ENCODE results near the gene SIAH3. TPM values are rescaled to one million over a fixed set of nuclear protein-coding genes. Genes with fewer than 3 reads are reported as not detected.

SIAH3 gene
- polyA plus RNA-seq, 1 donor from 2014 or later = 4.9 TPM

DNA sequence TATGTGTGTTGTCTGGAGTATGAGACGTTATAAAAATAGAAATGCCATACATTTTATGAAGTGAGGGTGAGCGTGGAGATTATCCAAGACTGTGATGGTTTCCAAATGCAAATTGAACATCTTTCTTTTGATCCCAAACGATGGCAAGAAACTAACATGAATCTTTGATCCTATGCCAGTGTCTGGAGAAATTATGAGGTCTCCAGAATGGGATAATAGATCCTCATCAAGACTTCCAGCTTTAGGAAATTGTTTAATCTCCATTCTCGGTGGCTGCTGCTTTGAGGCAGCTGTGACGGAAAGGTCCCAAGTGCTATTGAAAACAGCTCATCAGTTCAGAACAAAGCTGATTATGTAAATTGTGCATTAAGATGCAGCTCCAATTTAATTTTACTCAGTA lies 118.6 kb downstream of the SIAH3 start:
- Histone ChIP-seq H3K79me2 (replicated peaks; ENCODE audit: insufficient read depth, low read length) (no peaks in the 10 kb centered on the region), H3K36me3 (ENCODE audit: insufficient read depth, low read length) (no peaks in the 10 kb centered on the region), H3K9me3 (ENCODE audit: low read length) (no peaks in the 10 kb centered on the region), H3K27ac (ENCODE audit: low read length) (no peak overlapping the region), H3K9ac (ENCODE audit: low read length) (no peak overlapping the region), H3K4me2 (ENCODE audit: low read length) (no peak overlapping the region), H2AFZ (ENCODE audit: low read depth, low read length) (no peak overlapping the region), H3K27me3 (ENCODE audit: insufficient read depth, low read depth, low read length) (no peaks in the 10 kb centered on the region), H3K9me2 (ENCODE audit: insufficient read depth, low read length) (no peaks in the 10 kb centered on the region), H4K20me1 (ENCODE audit: insufficient read depth) (no peaks in the 10 kb centered on the region), H3K4me3 (ENCODE audit: low read length) (peak overlapping the region; percentile 6), H3F3A (ENCODE audit: insufficient read depth, low read length, poor library complexity, severe bottlenecking) (no peaks in the 10 kb centered on the region)
- TF ChIP-seq POLR2AphosphoS5 (IDR thresholded peaks at IDR 0.05) = no peak
- TF ChIP-seq EZH2 (IDR thresholded peaks at IDR 0.05; ENCODE audit: borderline replicate concordance, insufficient read depth, low read length, poor library complexity, severe bottlenecking) = no peak
- TF ChIP-seq, protein P1, sequence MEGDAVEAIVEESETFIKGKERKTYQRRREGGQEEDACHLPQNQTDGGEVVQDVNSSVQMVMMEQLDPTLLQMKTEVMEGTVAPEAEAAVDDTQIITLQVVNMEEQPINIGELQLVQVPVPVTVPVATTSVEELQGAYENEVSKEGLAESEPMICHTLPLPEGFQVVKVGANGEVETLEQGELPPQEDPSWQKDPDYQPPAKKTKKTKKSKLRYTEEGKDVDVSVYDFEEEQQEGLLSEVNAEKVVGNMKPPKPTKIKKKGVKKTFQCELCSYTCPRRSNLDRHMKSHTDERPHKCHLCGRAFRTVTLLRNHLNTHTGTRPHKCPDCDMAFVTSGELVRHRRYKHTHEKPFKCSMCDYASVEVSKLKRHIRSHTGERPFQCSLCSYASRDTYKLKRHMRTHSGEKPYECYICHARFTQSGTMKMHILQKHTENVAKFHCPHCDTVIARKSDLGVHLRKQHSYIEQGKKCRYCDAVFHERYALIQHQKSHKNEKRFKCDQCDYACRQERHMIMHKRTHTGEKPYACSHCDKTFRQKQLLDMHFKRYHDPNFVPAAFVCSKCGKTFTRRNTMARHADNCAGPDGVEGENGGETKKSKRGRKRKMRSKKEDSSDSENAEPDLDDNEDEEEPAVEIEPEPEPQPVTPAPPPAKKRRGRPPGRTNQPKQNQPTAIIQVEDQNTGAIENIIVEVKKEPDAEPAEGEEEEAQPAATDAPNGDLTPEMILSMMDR (IDR thresholded peaks at IDR 0.05; ENCODE audit: poor library complexity, severe bottlenecking) = no peak
- no peak for TF ChIP-seq MXI1 (conservative IDR thresholded peaks at IDR 0.05; ENCODE audit: poor library complexity, severe bottlenecking)
- TF ChIP-seq RAD21 (conservative IDR thresholded peaks at IDR 0.05) = no peak
- TF ChIP-seq EP300 (conservative IDR thresholded peaks at IDR 0.05; ENCODE audit: poor library complexity, severe bottlenecking) = no peak
- TF ChIP-seq SMC3 (conservative IDR thresholded peaks at IDR 0.05; ENCODE audit: poor library complexity) = no peak
- no peak for TF ChIP-seq TAF1 (IDR thresholded peaks at IDR 0.05; ENCODE audit: low read depth)
- TF ChIP-seq, protein P2, sequence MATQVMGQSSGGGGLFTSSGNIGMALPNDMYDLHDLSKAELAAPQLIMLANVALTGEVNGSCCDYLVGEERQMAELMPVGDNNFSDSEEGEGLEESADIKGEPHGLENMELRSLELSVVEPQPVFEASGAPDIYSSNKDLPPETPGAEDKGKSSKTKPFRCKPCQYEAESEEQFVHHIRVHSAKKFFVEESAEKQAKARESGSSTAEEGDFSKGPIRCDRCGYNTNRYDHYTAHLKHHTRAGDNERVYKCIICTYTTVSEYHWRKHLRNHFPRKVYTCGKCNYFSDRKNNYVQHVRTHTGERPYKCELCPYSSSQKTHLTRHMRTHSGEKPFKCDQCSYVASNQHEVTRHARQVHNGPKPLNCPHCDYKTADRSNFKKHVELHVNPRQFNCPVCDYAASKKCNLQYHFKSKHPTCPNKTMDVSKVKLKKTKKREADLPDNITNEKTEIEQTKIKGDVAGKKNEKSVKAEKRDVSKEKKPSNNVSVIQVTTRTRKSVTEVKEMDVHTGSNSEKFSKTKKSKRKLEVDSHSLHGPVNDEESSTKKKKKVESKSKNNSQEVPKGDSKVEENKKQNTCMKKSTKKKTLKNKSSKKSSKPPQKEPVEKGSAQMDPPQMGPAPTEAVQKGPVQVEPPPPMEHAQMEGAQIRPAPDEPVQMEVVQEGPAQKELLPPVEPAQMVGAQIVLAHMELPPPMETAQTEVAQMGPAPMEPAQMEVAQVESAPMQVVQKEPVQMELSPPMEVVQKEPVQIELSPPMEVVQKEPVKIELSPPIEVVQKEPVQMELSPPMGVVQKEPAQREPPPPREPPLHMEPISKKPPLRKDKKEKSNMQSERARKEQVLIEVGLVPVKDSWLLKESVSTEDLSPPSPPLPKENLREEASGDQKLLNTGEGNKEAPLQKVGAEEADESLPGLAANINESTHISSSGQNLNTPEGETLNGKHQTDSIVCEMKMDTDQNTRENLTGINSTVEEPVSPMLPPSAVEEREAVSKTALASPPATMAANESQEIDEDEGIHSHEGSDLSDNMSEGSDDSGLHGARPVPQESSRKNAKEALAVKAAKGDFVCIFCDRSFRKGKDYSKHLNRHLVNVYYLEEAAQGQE (IDR thresholded peaks at IDR 0.05; ENCODE audit: borderline replicate concordance) = no peak

DNA sequence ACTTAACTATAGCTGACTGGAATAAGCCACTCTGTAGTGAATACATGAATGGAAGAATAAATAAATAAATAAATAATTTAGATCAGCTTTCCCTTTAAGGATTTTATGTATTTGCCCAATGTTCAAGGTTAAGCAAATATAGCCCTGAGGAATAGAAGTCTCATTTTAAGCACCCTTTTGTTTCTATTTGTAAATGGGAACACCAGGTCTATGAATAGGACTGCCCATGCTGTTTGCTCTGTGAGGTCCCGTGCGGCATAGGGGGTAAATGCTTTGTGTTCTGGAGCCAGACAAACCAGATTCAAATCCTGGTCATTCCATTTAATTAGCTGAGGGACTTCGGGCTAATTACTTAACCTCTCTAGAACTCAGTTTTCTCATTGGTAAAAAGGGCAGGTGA lies 120.1 kb downstream of the SIAH3 start:
- Histone ChIP-seq H3K36me3 (ENCODE audit: insufficient read depth, low read length) (no peaks in the 10 kb centered on the region), H3F3A (ENCODE audit: insufficient read depth, low read length, poor library complexity, severe bottlenecking) (no peaks in the 10 kb centered on the region), H3K4me2 (ENCODE audit: low read length) (no peak overlapping the region), H4K20me1 (ENCODE audit: insufficient read depth) (no peaks in the 10 kb centered on the region), H3K27me3 (ENCODE audit: insufficient read depth, low read depth, low read length) (no peaks in the 10 kb centered on the region), H2AFZ (ENCODE audit: low read depth, low read length) (no peak overlapping the region), H3K9me2 (ENCODE audit: insufficient read depth, low read length) (no peaks in the 10 kb centered on the region), H3K4me3 (ENCODE audit: low read length) (no peak overlapping the region), H3K79me2 (replicated peaks; ENCODE audit: insufficient read depth, low read length) (no peaks in the 10 kb centered on the region), H3K9ac (ENCODE audit: low read length) (no peak overlapping the region), H3K9me3 (ENCODE audit: low read length) (no peaks in the 10 kb centered on the region), H3K27ac (ENCODE audit: low read length) (no peak overlapping the region)
- TF ChIP-seq RAD21 (conservative IDR thresholded peaks at IDR 0.05) (no peak), MXI1 (conservative IDR thresholded peaks at IDR 0.05; ENCODE audit: poor library complexity, severe bottlenecking) (no peak), POLR2AphosphoS5 (IDR thresholded peaks at IDR 0.05) (no peak), TAF1 (IDR thresholded peaks at IDR 0.05; ENCODE audit: low read depth) (no peak)
- TF ChIP-seq, protein P2 (IDR thresholded peaks at IDR 0.05; ENCODE audit: borderline replicate concordance) = no peak
- TF ChIP-seq, protein P1 (IDR thresholded peaks at IDR 0.05; ENCODE audit: poor library complexity, severe bottlenecking) = no peak

All from neural cell (in vitro differentiated cells).